ENCODE data around the gene MBNL1.
A peak's percentile ranks its signal among the peaks of the same experiment; 100 is the strongest.

Gene MBNL1

DNA sequence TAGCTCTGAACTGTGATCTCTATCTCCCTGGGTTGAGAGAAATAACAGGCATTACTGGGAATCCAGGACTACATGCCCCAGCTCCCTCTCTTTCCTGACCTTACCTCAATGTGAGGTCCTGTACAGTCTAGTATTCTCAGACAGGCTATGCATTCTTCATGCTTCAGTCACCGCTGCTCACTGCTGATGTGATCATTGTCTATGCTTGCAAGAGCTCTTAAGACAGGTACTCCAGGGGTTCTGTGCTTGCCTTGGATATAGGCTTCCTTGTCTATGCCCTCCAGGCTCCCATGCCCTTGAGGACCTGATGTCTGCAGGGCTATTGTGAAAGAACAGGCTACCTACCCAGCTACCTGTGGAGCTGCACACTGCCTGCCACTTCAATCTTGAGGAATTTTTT lies 183.6 kb downstream of the MBNL1 start:
- ChIA-PET CTCF (no interaction called here), POLR2A (no interaction called here)
- H3K9me3 ChIP-seq (ENCODE audit: control insufficient read depth, insufficient read depth, low read depth, low read length): no peaks in the 10 kb centered on the region
- no peak overlapping the region for H3K27ac ChIP-seq (ENCODE audit: extremely low read depth, low read depth, low read length)
- no peak overlapping the region for H3K4me3 ChIP-seq (ENCODE audit: low read depth, low read length)
- no peaks in the 10 kb centered on the region for H3K4me1 ChIP-seq (ENCODE audit: control insufficient read depth, insufficient read depth, low read length)
- peaks cover 0 to 21% of the 10 kb centered on the region in 2 experiments; a peak in 1 of 3 replicates for H3K36me3 ChIP-seq (ENCODE audit: control insufficient read depth in 2 of 2, insufficient read depth in 1 of 2, low read length in 2 of 2)
- TF ChIP-seq GLI2 (tag by site-specific recombination; IDR thresholded peaks at IDR 0.05; ENCODE audit: borderline replicate concordance, low read depth) (no peak), ZIC2 (tag by site-specific recombination; IDR thresholded peaks at IDR 0.05) (peak; percentile 33; the same call in 1 of the 2 replicates)

DNA sequence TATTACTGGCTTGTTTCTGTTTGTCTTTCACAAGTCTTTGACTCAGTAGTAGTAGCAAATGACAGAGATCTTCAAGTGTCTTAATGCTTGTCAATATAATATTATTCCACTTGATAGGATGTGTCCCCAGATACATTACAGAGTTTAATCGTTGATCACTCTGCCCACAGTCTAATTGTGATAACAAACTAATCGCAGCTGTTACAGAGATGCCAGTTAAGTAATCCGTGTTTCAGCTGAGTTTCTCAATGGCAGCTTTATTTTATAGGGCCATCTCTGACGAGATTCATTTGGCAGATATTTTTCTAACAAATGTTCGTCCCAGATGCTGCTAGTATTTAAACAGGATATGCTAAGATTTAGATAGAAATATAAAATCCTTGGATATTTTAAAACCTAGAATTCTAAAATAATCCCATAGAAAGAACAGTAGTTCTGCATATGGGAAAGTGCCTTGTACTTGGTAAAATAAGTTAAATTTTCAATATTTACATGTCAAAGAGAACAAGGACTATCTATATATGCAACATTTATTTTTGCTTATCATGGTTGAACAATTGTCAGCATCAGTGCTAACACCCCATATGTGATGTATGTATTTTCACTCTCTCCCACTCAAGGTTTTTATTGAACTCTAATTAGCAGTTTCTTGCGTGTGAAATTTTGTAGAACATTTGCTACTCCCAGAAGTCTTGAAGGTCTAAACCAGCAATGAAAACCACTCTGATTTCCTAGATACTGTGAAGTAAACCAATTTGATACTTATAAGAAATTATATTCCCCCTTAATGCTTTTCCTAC lies 185.5 kb downstream of the MBNL1 start:
- Histone ChIP-seq H3K4me1 (ENCODE audit: control insufficient read depth, insufficient read depth, low read length) (no peaks in the 10 kb centered on the region), H3K4me3 (ENCODE audit: low read depth, low read length) (no peak overlapping the region), H3K9me3 (ENCODE audit: control insufficient read depth, insufficient read depth, low read depth, low read length) (no peaks in the 10 kb centered on the region), H3K36me3 (ENCODE audit: control insufficient read depth in 2 of 2, insufficient read depth in 1 of 2, low read length in 2 of 2) (peaks cover 0 to 18% of the 10 kb centered on the region in 2 experiments; a peak in 1 of 3 replicates), H3K27ac (ENCODE audit: extremely low read depth, low read depth, low read length) (no peak overlapping the region)
- TF ChIP-seq ZNF747 (tag by site-specific recombination; IDR thresholded peaks at IDR 0.05) (no peak), ZNF354C (tag by site-specific recombination; IDR thresholded peaks at IDR 0.05; ENCODE audit: borderline replicate concordance, low read depth) (no peak), ZNF138 (tag by site-specific recombination; IDR thresholded peaks at IDR 0.05; ENCODE audit: borderline replicate concordance) (no peak), ZFP3 (tag by site-specific recombination; IDR thresholded peaks at IDR 0.05; ENCODE audit: low read depth) (no peak), ZNF426 (tag by site-specific recombination; IDR thresholded peaks at IDR 0.05) (no peak), ZNF23 (tag by site-specific recombination; IDR thresholded peaks at IDR 0.05; ENCODE audit: borderline replicate concordance) (no peak), ZNF529 (tag by site-specific recombination; IDR thresholded peaks at IDR 0.05; ENCODE audit: insufficient replicate concordance) (no peak), ZNF558 (tag by site-specific recombination; IDR thresholded peaks at IDR 0.05) (no peak), ZNF324 (tag by site-specific recombination; IDR thresholded peaks at IDR 0.05) (no peak), YY2 (tag by site-specific recombination; IDR thresholded peaks at IDR 0.05) (no peak), ZNF654 (tag by site-specific recombination; IDR thresholded peaks at IDR 0.05; ENCODE audit: low read depth) (no peak), REPIN1 (tag by site-specific recombination; IDR thresholded peaks at IDR 0.05; ENCODE audit: low read depth) (no peak), KLF8 (tag by site-specific recombination; IDR thresholded peaks at IDR 0.05) (no peak)
- TF ChIP-seq, protein P1, sequence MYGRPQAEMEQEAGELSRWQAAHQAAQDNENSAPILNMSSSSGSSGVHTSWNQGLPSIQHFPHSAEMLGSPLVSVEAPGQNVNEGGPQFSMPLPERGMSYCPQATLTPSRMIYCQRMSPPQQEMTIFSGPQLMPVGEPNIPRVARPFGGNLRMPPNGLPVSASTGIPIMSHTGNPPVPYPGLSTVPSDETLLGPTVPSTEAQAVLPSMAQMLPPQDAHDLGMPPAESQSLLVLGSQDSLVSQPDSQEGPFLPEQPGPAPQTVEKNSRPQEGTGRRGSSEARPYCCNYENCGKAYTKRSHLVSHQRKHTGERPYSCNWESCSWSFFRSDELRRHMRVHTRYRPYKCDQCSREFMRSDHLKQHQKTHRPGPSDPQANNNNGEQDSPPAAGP (tag by site-specific recombination; IDR thresholded peaks at IDR 0.05): no peak
- ChIA-PET POLR2A (no interaction called here), CTCF (no interaction called here)

DNA sequence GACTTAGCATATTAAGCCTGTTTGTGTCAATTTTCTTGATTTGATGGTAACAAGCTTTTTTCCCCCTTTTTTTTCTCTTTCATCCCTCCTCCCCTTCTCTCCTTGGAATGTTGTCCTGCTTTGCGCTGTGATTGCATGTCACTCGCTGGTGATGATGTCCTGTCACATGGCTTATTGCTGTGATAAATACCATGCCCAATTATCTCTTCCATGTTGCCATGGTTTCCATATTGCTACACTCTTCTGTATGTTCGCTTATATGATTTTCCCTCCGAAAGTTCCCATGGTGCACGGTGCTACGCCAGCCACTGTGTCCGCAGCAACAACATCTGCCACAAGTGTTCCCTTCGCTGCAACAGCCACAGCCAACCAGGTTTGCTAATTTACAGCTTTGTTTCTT lies 187.3 kb downstream of the MBNL1 start:
- peaks cover 0 to 24% of the 10 kb centered on the region in 2 experiments; a peak in 1 of 3 replicates for H3K36me3 ChIP-seq (ENCODE audit: control insufficient read depth in 2 of 2, insufficient read depth in 1 of 2, low read length in 2 of 2)
- TF ChIP-seq, protein P2, sequence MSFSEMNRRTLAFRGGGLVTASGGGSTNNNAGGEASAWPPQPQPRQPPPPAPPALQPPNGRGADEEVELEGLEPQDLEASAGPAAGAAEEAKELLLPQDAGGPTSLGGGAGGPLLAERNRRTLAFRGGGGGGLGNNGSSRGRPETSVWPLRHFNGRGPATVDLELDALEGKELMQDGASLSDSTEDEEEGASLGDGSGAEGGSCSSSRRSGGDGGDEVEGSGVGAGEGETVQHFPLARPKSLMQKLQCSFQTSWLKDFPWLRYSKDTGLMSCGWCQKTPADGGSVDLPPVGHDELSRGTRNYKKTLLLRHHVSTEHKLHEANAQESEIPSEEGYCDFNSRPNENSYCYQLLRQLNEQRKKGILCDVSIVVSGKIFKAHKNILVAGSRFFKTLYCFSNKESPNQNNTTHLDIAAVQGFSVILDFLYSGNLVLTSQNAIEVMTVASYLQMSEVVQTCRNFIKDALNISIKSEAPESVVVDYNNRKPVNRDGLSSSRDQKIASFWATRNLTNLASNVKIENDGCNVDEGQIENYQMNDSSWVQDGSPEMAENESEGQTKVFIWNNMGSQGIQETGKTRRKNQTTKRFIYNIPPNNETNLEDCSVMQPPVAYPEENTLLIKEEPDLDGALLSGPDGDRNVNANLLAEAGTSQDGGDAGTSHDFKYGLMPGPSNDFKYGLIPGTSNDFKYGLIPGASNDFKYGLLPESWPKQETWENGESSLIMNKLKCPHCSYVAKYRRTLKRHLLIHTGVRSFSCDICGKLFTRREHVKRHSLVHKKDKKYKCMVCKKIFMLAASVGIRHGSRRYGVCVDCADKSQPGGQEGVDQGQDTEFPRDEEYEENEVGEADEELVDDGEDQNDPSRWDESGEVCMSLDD (tag by site-specific recombination; IDR thresholded peaks at IDR 0.05): no peak
- TF ChIP-seq OVOL3 (tag by site-specific recombination; IDR thresholded peaks at IDR 0.05) (no peak), SALL2 (tag by site-specific recombination; IDR thresholded peaks at IDR 0.05; ENCODE audit: borderline replicate concordance) (no peak), MEIS1 (CRISPR knock-in tag; IDR thresholded peaks at IDR 0.05; ENCODE audit: borderline replicate concordance) (no peak), ZSCAN30 (tag by site-specific recombination; IDR thresholded peaks at IDR 0.05) (no peak), KLF1 (tag by site-specific recombination; IDR thresholded peaks at IDR 0.05) (no peak), ZNF23 (tag by site-specific recombination; IDR thresholded peaks at IDR 0.05; ENCODE audit: borderline replicate concordance) (no peak), IKZF3 (tag by site-specific recombination; IDR thresholded peaks at IDR 0.05) (no peak), ZIC2 (tag by site-specific recombination; IDR thresholded peaks at IDR 0.05) (no peak)
- TF ChIP-seq, protein P3, sequence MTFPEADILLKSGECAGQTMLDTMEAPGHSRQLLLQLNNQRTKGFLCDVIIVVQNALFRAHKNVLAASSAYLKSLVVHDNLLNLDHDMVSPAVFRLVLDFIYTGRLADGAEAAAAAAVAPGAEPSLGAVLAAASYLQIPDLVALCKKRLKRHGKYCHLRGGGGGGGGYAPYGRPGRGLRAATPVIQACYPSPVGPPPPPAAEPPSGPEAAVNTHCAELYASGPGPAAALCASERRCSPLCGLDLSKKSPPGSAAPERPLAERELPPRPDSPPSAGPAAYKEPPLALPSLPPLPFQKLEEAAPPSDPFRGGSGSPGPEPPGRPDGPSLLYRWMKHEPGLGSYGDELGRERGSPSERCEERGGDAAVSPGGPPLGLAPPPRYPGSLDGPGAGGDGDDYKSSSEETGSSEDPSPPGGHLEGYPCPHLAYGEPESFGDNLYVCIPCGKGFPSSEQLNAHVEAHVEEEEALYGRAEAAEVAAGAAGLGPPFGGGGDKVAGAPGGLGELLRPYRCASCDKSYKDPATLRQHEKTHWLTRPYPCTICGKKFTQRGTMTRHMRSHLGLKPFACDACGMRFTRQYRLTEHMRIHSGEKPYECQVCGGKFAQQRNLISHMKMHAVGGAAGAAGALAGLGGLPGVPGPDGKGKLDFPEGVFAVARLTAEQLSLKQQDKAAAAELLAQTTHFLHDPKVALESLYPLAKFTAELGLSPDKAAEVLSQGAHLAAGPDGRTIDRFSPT (tag by site-specific recombination; IDR thresholded peaks at IDR 0.05): no peak
- TF ChIP-seq, protein P4, sequence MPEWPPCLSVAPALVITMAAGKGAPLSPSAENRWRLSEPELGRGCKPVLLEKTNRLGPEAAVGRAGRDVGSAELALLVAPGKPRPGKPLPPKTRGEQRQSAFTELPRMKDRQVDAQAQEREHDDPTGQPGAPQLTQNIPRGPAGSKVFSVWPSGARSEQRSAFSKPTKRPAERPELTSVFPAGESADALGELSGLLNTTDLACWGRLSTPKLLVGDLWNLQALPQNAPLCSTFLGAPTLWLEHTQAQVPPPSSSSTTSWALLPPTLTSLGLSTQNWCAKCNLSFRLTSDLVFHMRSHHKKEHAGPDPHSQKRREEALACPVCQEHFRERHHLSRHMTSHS (tag by site-specific recombination; IDR thresholded peaks at IDR 0.05): no peak

More for the DNA sequence above, 187.3 kb downstream of the MBNL1 start:
- Histone ChIP-seq H3K27ac (ENCODE audit: extremely low read depth, low read depth, low read length) (no peak overlapping the region), H3K9me3 (ENCODE audit: control insufficient read depth, insufficient read depth, low read depth, low read length) (no peaks in the 10 kb centered on the region), H3K4me1 (ENCODE audit: control insufficient read depth, insufficient read depth, low read length) (no peaks in the 10 kb centered on the region), H3K4me3 (ENCODE audit: low read depth, low read length) (no peak overlapping the region)
- POLR2A ChIA-PET: no interaction called here
- CTCF ChIA-PET: interaction anchor here (0.7 kb wide), 1 partner anchor 384 kb away, joined by 3 read pairs; no protein-coding TSS in a partner anchor

Data from HEK293 (cell line).